Measurements from ENCODE around the gene WDR90. TPM values are rescaled to one million over a fixed set of nuclear protein-coding genes. Genes with fewer than 3 reads are reported as not detected.
"Not testable (repeated sequence)": the region's sequence is repeated elsewhere in the genome, so short reads cannot be mapped to it uniquely, and the experiment has no call there.

WDR90 gene
- total RNA-seq, 2 donors from 2014 or later, result 3.0 to 5.7 TPM

DNA sequence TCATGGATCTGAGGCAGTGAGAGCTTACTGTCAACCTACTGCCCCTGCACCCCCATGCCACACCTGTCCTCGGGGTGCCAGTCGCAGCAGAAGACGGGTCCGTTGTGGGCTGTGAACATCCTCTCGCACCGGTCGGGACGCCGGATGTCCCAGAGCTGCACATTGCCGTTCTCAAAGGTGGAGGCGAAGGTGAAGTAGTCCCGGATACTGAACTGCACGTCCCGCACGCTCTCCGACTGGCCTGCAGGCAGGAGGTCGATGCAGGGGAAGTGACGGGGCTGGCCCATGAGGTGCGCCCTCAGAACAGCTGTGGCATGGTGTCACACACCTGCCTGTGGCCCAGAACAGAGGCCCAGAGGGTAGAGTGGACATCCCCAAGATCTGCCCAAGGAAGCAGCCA, 38.3 kb downstream of the WDR90 start:
- no peak for DNase-seq (ENCODE audit: low spot score)
- H3K4me3 ChIP-seq, result no peak overlapping the region
- H3K4me1 ChIP-seq, result peaks cover 0 to 47% of the 10 kb centered on the region in 2 donors
- TF ChIP-seq, protein P1, sequence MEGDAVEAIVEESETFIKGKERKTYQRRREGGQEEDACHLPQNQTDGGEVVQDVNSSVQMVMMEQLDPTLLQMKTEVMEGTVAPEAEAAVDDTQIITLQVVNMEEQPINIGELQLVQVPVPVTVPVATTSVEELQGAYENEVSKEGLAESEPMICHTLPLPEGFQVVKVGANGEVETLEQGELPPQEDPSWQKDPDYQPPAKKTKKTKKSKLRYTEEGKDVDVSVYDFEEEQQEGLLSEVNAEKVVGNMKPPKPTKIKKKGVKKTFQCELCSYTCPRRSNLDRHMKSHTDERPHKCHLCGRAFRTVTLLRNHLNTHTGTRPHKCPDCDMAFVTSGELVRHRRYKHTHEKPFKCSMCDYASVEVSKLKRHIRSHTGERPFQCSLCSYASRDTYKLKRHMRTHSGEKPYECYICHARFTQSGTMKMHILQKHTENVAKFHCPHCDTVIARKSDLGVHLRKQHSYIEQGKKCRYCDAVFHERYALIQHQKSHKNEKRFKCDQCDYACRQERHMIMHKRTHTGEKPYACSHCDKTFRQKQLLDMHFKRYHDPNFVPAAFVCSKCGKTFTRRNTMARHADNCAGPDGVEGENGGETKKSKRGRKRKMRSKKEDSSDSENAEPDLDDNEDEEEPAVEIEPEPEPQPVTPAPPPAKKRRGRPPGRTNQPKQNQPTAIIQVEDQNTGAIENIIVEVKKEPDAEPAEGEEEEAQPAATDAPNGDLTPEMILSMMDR (IDR thresholded peaks at IDR 0.05), result no peak
- H3K27ac ChIP-seq, result no peak overlapping the region
- H3K36me3 ChIP-seq, result peaks cover 16% of the 10 kb centered on the region
- H3K27me3 ChIP-seq, result no peaks in the 10 kb centered on the region
- no peaks in the 10 kb centered on the region for H3K9me3 ChIP-seq

DNA sequence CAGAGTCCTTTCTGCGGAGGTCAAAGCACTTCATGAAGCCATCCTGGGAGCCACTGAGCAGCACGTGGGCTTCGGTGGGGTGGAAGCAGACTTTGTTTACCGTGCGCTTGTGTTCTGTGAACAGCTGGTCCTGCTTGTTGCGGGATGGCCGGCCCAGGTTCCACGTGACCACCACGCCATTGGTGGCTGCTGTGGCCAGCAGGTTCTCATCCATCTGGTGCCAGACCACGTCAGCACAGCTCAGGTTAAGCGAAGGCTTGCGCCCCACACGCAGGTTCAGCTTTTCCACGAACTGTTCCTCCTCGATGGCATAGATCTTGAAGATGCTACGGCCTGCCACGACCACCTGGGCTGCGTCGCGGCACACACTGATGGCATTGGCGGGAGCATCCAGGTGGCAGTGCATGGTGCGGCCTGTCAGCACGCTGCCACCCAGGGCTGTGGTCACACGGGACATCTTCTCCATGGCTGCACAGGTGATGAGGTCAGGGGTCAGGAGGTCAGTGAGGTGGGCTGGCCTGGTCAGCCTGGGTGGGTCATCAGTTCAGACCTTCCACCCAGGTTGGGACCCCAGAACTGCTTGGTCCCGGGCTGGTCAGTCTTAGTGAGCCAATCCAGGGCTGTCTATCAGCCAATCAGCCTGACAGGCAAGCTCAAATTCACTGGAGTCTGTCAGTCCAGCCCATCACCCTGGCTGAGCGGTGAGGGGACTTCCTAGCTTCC, 40.2 kb downstream of the WDR90 start:
- Histone ChIP-seq H3K9me3 (no peaks in the 10 kb centered on the region), H3K27ac (peak overlapping the region in 1 of 2 donors; percentile 85), H3K27me3 (peaks cover under 1 to 11% of the 10 kb centered on the region in 2 donors), H3K4me1 (peaks cover 0 to 44% of the 10 kb centered on the region in 2 donors), H3K36me3 (peaks cover 9% of the 10 kb centered on the region), H3K4me3 (peak overlapping the region; percentile 92 to 99)
- no peak for DNase-seq (ENCODE audit: low spot score)
- TF ChIP-seq, protein P1 (IDR thresholded peaks at IDR 0.05), result no peak

DNA sequence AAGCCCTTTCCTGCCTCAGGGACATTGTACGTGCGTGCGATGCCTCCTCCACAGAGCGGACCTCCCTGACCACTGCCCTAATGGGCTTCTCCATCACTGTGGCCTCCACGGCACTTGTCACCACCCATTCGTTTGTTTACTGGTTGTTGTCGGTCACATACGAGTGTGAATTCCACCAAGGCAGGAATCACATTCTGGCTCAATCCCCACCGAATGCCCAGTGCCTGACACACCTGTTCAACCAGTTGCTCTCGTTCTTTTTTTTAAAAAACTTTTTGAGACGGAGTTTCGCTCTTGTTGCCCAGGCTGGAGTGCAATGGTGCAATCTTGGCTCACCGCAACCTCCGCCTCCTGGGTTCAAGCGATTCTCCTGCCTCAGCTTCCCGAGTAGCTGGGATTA, 42.1 kb downstream of the WDR90 start:
- not testable (repeated sequence) for DNase-seq (ENCODE audit: low spot score); H3K4me3 ChIP-seq; H3K9me3 ChIP-seq; H3K36me3 ChIP-seq; H3K27ac ChIP-seq
- Histone ChIP-seq H3K4me1 (peaks cover 0 to 44% of the 10 kb centered on the region in 2 donors), H3K27me3 (peaks cover 16 to 25% of the 10 kb centered on the region in 2 donors)

DNA sequence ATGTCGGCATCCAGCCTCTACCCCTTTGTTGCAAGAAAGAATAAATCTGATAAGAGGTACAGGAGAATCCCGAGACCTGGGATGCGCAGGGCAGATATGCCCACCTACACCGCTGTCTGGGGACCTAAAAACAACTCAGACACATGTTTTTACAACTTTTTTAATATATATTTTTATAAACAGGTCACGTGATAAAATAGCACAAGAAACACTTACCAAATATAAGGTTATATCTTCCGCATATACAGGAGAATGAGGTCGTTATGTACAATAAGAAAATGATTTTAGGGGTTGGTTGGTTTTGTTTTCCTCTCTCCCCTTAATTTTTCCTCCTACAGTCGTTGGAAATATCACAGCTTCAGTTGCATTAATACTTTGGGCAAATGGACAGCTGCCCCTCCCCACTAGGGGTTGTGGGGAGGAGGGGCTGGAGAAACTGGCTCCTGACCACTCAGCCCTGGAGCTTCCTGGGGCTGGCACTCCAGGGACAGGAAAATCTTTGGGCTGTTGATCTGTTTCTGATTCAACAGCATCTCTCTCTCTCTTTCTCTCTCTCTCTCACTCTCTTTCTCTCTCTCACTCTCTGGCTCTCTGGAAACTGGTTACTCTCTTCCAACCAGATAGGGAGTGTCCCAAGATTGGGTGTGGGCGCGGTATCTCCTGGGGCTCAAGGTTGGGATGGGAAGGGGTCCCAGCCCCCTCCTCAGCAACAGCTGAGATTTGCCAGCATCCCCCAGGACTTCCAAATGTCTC, 43.4 kb downstream of the WDR90 start:
- TF ChIP-seq, protein P1 (IDR thresholded peaks at IDR 0.05), result no peak
- peaks cover 17 to 25% of the 10 kb centered on the region in 2 donors for H3K27me3 ChIP-seq
- peaks cover 0 to 44% of the 10 kb centered on the region in 2 donors for H3K4me1 ChIP-seq
- DNase-seq (ENCODE audit: low spot score), result no peak
- no peak overlapping the region for H3K4me3 ChIP-seq
- H3K36me3 ChIP-seq, result no peaks in the 10 kb centered on the region
- H3K9me3 ChIP-seq, result no peaks in the 10 kb centered on the region
- no peak overlapping the region for H3K27ac ChIP-seq

DNA sequence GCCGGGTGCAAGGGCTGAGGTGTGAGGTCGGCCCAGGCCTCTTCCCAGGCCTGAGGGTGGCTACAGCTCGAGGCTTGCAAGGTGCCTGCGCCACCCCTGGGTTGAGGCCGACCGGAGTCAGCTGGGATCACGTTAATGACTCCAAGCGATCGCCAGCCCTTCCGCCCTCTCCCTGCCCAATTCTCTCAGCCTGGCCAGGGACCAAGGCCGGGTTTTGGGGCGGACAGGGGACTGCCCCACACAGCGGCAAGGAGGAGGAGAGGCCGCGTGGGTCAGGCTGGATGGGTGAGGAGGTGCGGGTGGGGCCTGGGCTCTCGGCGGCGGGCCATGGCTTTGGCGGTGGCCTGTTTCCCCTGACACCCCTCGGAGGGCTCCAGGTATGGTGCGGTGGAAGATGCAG, 44.2 kb downstream of the WDR90 start:
- Histone ChIP-seq H3K9me3 (no peaks in the 10 kb centered on the region), H3K27me3 (peaks cover 17 to 25% of the 10 kb centered on the region in 2 donors), H3K4me3 (no peak overlapping the region), H3K27ac (no peak overlapping the region), H3K36me3 (no peaks in the 10 kb centered on the region), H3K4me1 (peaks cover 0 to 44% of the 10 kb centered on the region in 2 donors)
- TF ChIP-seq, protein P1 (IDR thresholded peaks at IDR 0.05), result no peak
- DNase-seq (ENCODE audit: low spot score), result no peak

DNA sequence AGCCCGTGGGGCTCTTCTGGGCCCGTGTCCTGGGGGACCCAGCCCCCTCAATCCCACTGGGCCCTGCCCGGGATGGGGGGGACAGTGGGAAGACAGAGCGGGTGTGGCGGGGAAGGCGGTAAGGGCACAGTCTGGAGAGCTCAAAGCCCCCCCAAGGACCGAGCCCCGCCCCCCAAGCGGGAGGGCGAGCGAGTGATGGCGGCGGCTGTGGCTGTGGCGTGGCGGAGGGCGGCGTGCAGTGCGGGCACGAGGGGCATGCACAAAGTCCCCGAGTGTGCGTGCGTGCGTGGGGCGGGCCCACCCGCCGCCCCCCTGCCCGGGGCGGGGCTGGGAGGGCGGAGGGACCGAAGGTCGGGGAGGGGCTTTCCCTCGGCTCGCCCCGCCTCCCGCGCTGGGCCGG, 44.6 kb downstream of the WDR90 start:
- peaks cover 17 to 25% of the 10 kb centered on the region in 2 donors for H3K27me3 ChIP-seq
- H3K4me3 ChIP-seq, result peak overlapping the region in 1 of 2 donors; percentile 21
- peaks cover 0 to 40% of the 10 kb centered on the region in 2 donors for H3K4me1 ChIP-seq
- TF ChIP-seq, protein P1 (IDR thresholded peaks at IDR 0.05), result no peak
- H3K27ac ChIP-seq, result no peak overlapping the region
- H3K9me3 ChIP-seq, result no peaks in the 10 kb centered on the region
- no peak for DNase-seq (ENCODE audit: low spot score)
- H3K36me3 ChIP-seq, result no peaks in the 10 kb centered on the region

Data from right atrium auricular region (tissue), 2 donors.